GM12864 (cell line): ENCODE measurements around the gene BNIP3.

Experiments
- DNase-seq: peaks from one replicate; pipeline ENCODE4 v3.0.0-alpha.2; 2011; ENCODE audit warnings: low read depth
- H3K4me3 ChIP-seq: 2 replicates; pipeline ENCODE4 v1.5.1; 2011; ENCODE audit warnings: mild to moderate bottlenecking, low read depth, low read length, control low read depth
- TF ChIP-seq, protein P1 (sequence below): IDR thresholded peaks from 2 replicates; pipeline ENCODE4 v1.5.1; 2011; ENCODE audit warnings: low read depth, mild to moderate bottlenecking, moderate library complexity, low read length, control low read depth, inconsistent platforms; ENCODE audit errors: missing control alignments

Gene BNIP3

DNA sequence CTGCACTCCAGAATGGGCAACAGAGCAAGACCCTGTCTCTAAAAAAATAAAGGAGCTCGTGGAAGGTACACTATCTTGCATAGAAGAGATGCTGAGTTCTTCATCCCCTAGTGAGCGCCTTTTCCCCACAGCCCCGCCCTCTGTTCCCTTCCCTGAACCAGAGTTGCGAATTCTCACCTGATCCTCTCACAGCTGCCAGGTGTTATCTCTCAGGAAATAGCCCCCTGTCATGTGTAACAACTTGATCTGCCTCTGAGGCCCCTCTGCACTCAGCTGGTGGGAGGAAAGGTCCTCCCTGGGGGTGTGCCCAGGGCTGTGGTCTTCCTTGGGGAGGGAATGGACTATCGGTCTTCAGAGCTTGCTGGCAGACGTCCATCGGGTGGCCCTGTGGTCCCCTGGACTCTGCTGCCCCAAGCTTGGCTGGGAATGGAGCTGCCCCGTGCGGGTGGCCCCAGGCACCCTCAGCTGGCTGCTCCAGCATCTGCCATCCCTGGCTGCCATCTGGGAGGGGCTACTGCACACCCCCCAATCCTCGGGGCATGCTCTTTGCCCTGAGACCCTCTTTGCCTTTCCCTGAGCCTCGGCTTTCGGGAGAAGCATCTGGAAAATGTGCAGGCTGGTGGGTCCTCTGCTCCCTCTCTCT, 21.7 kb upstream of the BNIP3 start:
- H3K4me3 ChIP-seq: no peak overlapping the region
- no peak for DNase-seq
- TF ChIP-seq, protein P1, sequence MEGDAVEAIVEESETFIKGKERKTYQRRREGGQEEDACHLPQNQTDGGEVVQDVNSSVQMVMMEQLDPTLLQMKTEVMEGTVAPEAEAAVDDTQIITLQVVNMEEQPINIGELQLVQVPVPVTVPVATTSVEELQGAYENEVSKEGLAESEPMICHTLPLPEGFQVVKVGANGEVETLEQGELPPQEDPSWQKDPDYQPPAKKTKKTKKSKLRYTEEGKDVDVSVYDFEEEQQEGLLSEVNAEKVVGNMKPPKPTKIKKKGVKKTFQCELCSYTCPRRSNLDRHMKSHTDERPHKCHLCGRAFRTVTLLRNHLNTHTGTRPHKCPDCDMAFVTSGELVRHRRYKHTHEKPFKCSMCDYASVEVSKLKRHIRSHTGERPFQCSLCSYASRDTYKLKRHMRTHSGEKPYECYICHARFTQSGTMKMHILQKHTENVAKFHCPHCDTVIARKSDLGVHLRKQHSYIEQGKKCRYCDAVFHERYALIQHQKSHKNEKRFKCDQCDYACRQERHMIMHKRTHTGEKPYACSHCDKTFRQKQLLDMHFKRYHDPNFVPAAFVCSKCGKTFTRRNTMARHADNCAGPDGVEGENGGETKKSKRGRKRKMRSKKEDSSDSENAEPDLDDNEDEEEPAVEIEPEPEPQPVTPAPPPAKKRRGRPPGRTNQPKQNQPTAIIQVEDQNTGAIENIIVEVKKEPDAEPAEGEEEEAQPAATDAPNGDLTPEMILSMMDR: no peak

DNA sequence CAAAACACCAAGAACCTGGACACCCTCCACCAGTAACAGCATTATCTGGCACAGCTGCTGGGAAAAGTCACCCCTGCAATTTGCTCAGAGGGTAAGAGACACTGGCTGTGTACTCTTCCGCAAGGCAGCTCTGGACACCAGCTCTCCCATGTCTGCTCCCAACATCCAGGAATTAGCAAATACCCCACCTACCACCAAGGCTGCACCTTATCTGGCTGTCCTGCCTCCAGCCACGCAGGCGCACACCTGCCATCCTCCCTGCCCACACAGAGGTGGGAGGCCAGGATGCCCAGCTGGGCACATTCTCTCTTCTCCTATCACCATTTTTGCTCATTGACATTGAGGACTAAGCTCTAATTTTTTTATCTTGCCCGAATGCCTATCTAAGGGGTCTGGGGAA, 20.3 kb upstream of the BNIP3 start:
- TF ChIP-seq, protein P1: no peak
- no peak for DNase-seq
- no peak overlapping the region for H3K4me3 ChIP-seq

DNA sequence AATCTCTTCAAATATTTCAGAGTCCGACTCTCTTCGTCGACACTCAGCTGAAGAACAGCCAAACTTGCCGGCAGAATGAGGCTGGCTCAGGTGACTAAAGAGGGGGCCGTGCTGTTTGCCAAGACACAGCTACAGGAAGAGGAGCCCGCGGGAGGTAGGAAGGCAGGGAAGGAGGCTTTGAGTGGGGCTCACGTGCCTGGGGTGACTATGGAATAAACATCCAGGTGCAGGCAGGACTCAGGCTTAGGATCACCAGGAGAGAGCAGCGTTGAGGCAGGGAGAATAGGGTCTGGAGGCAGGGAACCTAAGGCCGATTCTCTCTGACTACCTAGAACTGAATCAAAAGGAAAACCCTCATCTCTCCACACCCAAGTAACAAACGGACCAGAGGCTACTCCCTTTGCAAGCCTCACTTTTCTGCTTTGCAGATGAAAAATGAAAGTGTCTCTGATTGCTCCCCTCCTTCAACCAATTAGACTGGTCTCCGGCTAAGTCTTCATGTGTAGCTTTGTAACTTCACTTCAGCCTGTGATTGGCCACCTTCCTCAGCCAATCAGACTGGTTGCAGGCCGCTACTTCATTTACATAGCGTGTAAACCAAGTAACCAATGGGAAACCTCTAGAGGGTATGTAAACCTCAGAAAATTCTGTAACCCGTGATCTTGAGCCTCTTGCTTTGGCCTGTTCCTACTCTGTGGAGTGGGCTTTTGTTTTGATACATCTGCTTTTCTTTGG, 19.7 kb upstream of the BNIP3 start:
- H3K4me3 ChIP-seq: no peak overlapping the region
- TF ChIP-seq, protein P1: no peak
- DNase-seq: no peak

DNA sequence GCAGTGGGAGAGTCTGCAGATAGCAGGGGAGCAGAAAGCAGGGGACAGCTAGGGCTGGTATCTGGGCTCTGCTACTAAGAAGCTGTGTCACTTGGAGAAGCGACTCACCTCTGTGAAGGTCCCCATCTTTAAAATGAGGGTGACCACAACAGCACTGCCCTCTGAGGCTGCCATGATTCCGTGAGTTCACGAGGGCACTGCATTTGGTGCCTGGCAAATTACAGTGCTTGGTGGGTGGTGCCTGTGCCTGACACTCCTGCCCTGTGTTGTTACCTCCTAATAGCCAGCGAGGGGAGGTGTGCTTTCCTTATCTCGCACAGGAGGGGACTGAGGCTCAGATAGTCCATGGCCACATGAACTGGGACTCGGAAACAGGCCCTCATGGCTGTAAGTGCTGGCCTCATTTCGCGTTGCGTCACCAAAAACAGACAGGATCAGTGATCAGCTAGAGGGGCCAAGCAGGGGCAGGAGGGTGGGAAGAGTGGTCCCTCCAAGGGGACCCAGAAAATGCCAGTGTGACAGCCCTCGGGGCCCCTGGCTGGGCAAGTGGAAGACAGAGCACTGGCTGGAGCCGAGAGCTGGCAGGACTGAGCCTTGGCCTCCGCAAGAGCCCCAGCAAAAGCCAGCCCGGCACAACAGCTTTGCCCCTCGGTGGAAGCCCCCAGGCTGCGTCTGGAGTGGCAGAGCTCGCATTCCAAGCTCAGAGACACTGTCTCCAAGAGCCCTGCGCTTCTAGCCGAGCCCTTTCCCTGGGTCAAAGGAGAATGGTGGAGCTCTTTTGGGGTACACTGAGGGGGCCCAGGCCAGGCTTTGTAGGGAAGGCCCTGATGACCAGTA, 17.3 kb upstream of the BNIP3 start:
- H3K4me3 ChIP-seq: no peak overlapping the region
- DNase-seq: no peak
- TF ChIP-seq, protein P1: no peak

DNA sequence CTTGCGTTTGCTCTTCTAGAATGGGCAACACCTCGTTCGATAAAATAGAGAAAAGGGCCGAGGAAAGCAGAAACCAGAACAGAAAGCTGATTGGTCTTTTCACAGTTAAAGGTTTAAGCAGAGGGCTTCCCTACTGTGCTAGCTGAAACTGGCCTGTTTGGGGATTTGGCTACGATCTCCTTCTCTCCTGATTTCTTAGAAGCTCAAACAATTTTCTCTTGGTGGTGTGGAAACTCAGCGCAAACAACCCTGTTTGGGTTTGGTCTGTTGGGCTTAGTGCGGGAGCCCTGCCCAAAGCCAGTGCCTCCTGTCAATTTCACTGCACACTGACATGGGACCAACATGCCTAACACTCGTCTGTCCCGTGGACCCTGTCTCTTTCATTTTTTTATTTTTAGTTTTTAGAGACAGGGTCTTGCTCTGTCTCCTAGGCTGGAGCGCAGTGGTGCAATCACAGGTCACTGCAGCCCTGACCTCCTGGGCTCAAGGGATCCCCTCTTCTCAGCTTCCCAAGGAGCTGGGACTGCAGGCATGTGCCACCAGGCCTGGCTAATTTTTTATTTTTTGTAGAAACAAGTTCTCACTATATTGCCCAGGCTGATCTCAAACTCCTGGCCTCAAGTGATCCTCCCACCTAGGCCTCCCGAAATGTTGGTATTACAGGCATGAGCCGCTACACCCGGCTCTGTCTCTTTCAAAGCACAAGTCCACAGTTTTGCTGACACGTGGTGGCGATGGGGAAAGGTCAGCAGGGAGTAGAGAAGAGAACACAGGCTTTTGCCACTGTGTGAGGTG, 16.5 kb upstream of the BNIP3 start:
- H3K4me3 ChIP-seq: no peak overlapping the region
- TF ChIP-seq, protein P1: no peak
- no peak for DNase-seq

DNA sequence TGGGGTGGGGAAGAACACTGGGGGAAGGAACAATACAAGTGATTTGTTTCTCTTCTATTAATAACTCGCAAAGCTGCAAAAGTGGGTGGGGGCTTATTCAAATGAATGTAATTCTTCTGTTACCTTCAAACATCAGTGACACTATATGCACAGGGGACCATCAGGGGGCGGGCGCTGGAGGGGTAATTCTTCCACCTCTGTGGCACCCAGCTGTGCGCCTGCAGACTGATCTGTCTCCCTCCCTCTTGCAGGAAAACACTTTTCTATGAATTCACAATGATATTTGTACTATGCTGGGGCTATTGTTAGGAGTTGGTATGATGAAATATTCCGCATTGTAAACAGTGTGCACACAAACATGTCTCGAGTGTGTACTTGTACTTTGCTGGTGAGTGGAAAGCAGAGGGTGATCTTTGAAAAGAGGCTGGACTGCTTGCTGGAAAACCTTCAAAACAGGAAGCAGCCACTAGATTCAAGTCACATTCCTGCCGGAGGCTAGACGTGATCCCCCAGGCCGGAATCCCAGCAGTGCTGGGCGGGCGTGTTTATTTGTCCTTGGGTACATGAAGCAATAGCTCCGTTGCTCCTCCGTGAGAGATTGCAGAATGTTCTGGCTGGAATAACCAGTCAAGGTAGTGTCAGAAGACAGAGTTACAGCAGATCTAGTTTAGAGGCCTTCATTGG, 15.8 kb upstream of the BNIP3 start:
- DNase-seq: no peak
- H3K4me3 ChIP-seq: no peak overlapping the region
- TF ChIP-seq, protein P1: no peak
